GM19452 (cell line): ENCODE results near the gene TGOLN2.
"Not testable (repeated sequence)": the region's sequence is repeated elsewhere in the genome, so short reads cannot be mapped to it uniquely, and the experiment has no call there.

ENCODE experiments used
- ATAC-seq: cut with Tn5 transposase; IDR thresholded peaks from one replicate; pipeline ENCODE4 v1.9.1; 2021; ENCODE audit not compliant: unreplicated experiment

Gene TGOLN2

GRCh38 chr2:85340034-85340892, 12.5 kb upstream of the TGOLN2 start:
- no peak for ATAC-seq

- no peak for ATAC-seq
Observed at GRCh38 chr2:85334928-85335327, 7.1 kb upstream of the TGOLN2 start.

- not testable (repeated sequence) for ATAC-seq
Observed at GRCh38 chr2:85333877-85334276, 6.1 kb upstream of the TGOLN2 start.

GRCh38 chr2:85330839-85331636, 3.2 kb upstream of the TGOLN2 start:
- ATAC-seq: no peak

GRCh38 chr2:85329701-85330100, 1.9 kb upstream of the TGOLN2 start:
- not testable (repeated sequence) for ATAC-seq

GRCh38 chr2:85329181-85329651, 1.4 kb upstream of the TGOLN2 start:
- ATAC-seq: no peak

GRCh38 chr2:85327160-85327821, 498 bp downstream of the TGOLN2 start:
- no peak for ATAC-seq

GRCh38 chr2:85326406-85327159, 1.2 kb downstream of the TGOLN2 start:
- ATAC-seq: peak; percentile 37

- ATAC-seq: no peak
Observed at GRCh38 chr2:85325466-85325811, 2.4 kb downstream of the TGOLN2 start.

- no peak for ATAC-seq
Observed at GRCh38 chr2:85324639-85325465, 2.9 kb downstream of the TGOLN2 start.

GRCh38 chr2:85323988-85324367, 3.8 kb downstream of the TGOLN2 start:
- ATAC-seq: not testable (repeated sequence)

GRCh38 chr2:85323351-85323987, 4.3 kb downstream of the TGOLN2 start:
- no peak for ATAC-seq

GRCh38 chr2:85319796-85320195, 8.0 kb downstream of the TGOLN2 start:
- no peak for ATAC-seq

GRCh38 chr2:85318222-85319074, 9.3 kb downstream of the TGOLN2 start:
- no peak for ATAC-seq

GRCh38 chr2:85315921-85316320, 11.9 kb downstream of the TGOLN2 start:
- not testable (repeated sequence) for ATAC-seq

- ATAC-seq: no peak
Observed at GRCh38 chr2:85314884-85315242, 12.9 kb downstream of the TGOLN2 start.

- ATAC-seq: no peak
Observed at GRCh38 chr2:85312404-85312803, 15.4 kb downstream of the TGOLN2 start.

GRCh38 chr2:85310330-85310729, 17.5 kb downstream of the TGOLN2 start:
- ATAC-seq: no peak
